GM19023 (cell line): ENCODE measurements around the gene LGALS9B.
A peak's percentile ranks its signal among the peaks of the same experiment; 100 is the strongest.
"Not testable (repeated sequence)": the region's sequence is repeated elsewhere in the genome, so short reads cannot be mapped to it uniquely, and the experiment has no call there.

ENCODE experiments used
- ATAC-seq: cut with Tn5 transposase; IDR thresholded peaks from one replicate; pipeline ENCODE4 v1.9.1; 2021; ENCODE audit warnings: mild to moderate bottlenecking, moderate library complexity; ENCODE audit not compliant: unreplicated experiment

LGALS9B gene

GRCh38 chr17:20467447-20467846 lies at the start of gene LGALS9B:
TSS of gene LGALS9B (minus strand) at chr17:20467539. CDS start at chr17:20467470, 69 bp downstream.
- peak; percentile 56 for ATAC-seq

DNA sequence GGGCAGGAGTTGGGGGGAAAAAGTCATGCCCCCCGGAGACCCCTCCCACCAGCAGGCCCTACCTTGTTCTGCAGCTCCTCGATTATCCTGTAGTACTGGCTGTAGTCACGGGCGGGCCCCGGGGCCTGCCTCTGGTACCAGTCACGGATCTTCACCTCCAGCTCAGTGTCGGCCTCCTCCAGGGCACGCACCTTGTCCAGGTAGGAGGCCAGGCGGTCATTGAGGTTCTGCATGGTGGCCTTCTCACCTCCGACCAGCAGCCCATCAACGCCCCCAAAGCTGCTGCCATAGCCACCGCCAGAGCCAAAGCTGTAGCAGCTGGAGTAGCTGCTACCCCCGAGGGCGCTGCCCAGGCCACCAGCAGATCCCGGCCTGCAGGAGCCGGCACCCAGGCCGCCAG lies 49.6 kb upstream of the LGALS9B start:
- ATAC-seq: not testable (repeated sequence)

GRCh38 chr17:20515099-20515498 lies 47.8 kb upstream of the LGALS9B start:
- not testable (repeated sequence) for ATAC-seq

DNA sequence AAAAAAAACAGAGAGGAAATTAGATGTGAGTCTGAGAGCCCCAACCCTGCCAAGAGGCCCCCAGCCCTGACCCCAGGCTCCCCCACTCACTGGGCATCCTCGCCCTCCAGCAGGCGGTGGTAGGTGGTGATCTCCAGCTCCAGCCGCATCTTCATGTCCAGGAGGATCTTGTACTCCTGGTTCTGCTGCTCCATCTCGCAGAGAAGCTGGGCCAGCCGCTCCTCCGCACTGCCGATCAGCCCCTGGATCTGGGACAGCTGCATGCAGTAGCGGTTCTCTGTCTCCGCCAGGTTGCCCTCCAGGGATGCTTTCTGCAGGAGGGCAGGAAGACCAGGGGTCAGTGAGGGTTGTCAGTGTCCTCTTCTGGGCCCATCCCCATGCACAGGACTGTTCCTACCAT lies 46.2 kb upstream of the LGALS9B start:
- not testable (repeated sequence) for ATAC-seq

- not testable (repeated sequence) for ATAC-seq
Observed at GRCh38 chr17:20512378-20512777, 45.0 kb upstream of the LGALS9B start.

DNA sequence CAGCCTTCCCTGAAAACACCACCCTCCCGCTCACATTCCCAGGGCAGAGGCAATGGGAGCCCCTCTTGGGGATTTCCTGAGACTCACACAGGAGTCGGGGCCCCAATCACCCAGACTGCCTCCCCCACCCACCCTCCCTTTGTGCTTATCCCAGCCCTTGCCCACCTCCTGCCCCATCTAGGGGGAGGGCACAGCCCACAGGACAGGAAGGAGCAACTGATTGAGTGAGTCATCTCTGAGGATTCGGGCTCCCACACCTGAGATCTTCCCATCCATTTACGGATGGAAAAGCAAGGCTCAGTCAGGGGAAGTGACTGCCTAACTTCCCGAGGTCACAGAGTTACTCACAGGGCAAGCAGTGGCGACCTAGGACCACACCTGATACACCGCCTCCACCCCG lies 44.4 kb upstream of the LGALS9B start:
- ATAC-seq: not testable (repeated sequence)

- not testable (repeated sequence) for ATAC-seq
Observed at GRCh38 chr17:20505333-20505732, 38.0 kb upstream of the LGALS9B start.

DNA sequence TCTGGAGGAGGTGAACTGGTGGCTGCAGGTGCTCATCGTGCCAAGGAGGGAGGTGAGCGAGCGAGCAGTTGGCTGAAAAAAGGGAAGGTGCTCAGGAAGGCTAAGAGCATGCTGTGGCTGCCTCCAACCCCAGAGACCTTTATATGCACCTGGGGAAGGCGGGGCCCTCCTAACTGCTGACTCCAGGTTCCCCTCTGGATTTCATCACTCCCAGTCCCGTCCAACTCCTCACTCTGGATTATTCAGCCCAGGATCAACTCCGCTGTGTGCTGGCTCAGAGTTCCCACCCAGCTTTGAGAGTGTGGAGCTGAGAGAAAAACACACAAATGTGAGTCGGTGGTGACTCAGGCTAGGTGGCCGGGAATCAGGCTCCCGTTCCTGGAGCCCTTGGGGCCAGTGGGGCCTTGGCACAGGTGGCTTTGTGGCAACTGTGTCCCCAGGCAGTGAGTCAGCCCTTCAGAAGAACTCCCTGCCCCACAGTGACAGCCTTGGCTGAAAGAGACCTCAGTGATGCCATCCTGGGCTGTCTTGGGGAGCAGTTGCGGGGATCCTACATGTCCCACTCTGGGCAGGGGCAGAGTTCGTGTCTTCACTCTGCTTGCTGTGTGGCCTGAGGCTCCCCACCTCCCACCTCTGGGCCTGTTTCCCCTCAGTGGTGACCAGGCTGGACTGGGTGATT lies 37.2 kb upstream of the LGALS9B start:
- ATAC-seq: not testable (repeated sequence)

DNA sequence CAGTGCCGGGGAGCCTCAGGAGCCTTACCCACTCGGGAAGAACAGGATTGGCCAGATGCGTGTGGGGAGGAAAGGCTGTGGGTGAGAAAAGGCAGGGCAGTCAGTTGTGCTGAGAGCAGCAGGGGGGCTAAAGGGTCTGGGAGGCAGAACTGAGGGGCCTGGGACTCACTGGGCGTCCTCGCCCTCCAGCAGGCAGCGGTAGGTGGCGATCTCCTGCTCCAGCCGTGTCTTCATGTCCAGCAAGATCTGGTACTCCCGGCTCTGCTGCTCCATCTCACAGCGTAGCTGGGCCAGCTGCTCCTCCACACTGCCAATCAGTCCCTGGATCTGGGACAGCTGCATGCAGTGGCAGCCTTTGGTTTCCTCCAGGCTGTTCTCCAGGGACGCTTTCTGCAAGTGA lies 34.6 kb upstream of the LGALS9B start:
- not testable (repeated sequence) for ATAC-seq

- not testable (repeated sequence) for ATAC-seq
Observed at GRCh38 chr17:20500346-20500745, 33.0 kb upstream of the LGALS9B start.

- ATAC-seq: not testable (repeated sequence)
Observed at GRCh38 chr17:20495420-20495819, 28.1 kb upstream of the LGALS9B start.

GRCh38 chr17:20494735-20495134 lies 27.4 kb upstream of the LGALS9B start:
- not testable (repeated sequence) for ATAC-seq

DNA sequence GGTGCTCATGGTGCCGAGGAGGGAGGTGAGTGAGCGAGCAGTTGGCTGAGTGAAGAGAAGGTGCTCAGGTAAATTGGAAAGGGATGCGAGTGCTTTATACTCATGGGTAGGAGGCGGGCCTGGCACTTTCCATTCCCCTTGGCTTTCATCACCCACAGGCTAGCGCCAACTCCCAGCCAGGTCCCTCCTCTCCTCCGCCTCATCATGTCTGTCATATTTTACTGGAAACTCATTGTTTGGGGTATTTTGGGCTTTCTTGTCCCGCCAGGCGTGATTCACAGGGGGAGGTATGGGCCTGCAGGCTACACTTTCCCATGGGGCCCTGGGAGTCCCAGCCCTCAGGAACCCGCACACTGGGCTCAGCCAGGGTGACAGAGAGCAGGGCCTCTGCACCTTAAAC lies 26.8 kb upstream of the LGALS9B start:
- ATAC-seq: not testable (repeated sequence)

GRCh38 chr17:20492971-20493370 lies 25.6 kb upstream of the LGALS9B start:
- not testable (repeated sequence) for ATAC-seq

GRCh38 chr17:20492099-20492498 lies 24.8 kb upstream of the LGALS9B start:
- not testable (repeated sequence) for ATAC-seq

DNA sequence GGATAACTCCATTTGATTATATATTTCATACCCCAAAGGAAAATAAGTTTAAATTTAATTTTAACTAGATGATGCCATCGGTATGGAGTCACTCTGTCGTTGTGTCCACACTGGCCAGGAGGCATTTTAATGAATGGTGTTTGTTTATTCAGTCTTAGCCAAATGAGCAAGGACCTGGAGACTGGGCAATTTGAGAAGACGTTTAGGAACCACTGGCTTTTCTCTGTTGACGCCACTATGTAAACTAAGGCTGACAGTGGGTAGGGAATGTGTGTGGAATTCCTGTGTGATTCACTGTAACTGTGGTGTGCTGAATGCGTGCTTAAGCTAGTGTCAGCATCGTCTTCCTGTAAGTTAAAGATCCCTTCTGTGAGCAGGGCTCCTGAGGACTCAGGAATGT lies 17.6 kb upstream of the LGALS9B start:
- ATAC-seq: not testable (repeated sequence)

GRCh38 chr17:20479889-20480591 lies 12.7 kb upstream of the LGALS9B start:
- ATAC-seq: not testable (repeated sequence)

GRCh38 chr17:20477398-20478071 lies 10.2 kb upstream of the LGALS9B start:
- not testable (repeated sequence) for ATAC-seq

DNA sequence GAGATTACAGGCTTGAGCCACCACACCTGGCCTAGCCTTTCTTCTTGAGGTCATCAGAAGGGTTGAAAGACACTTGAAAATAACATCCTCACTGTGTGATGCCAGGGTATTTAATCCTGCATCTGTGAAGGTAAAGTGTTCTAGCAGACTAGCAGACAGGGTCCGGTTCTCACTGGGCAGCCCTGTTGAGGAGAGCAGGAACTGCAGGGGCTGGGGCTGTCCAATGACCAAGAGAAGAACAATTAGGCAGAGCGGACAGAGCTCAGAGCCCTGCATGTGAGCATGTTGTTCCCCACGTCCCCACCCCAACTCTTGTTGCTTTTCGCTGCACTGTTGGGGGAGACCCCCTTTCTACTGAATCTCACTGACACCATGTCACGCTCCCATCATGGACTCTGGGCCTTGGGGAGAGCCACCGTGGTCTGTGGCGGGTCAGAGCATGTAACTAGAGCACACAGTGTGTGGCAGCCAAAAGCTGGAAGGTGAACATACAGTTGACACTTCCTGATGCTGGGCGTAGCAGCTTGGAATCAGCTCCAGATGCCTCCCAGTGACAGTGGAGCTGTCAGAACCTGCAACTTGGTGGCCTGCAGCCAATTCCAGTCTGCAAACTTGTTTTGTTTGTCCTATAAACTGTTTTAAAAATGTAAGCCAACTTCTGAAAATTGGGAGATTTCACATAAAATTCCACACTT lies 7.9 kb upstream of the LGALS9B start:
- not testable (repeated sequence) for ATAC-seq

GRCh38 chr17:20474081-20474480 lies 6.7 kb upstream of the LGALS9B start:
- ATAC-seq: not testable (repeated sequence)

DNA sequence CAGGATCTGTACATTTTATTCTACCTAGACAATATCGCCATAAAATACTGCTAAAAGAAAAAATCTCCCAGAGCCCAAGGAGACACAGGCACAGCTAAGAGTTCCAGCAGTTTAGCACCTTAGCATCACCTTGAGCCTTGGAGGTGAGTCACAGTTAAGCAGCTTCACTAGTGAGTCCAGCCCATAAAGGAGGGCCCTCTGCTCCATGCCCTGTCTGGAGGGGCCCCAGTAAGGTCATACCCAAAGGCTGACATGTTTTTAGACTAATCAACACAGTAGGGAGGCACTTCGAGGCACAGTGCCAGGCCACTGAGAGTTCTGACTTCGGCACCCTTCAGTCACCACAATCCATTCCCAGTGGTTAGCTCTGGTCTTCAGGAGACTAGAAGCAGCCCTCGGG lies 2.6 kb upstream of the LGALS9B start:
- not testable (repeated sequence) for ATAC-seq
